ENCODE results near the gene ZSWIM7.

GRCh38 chr17:15951368-15952047, 48.0 kb downstream of the ZSWIM7 start:
- TF ChIP-seq CTCF (IDR thresholded peaks at IDR 0.05; ENCODE audit: low read depth, low read length, poor library complexity, severe bottlenecking) = no peak
- TF ChIP-seq EZH2phosphoT487 (IDR thresholded peaks at IDR 0.05; ENCODE audit: borderline replicate concordance, low read length) = no peak

All from DOHH2 (cell line).